Osteoblast (primary cell): ENCODE data around the gene DUSP8. TPM values are rescaled to one million over a fixed set of nuclear protein-coding genes. Genes with fewer than 3 reads are reported as not detected.

ENCODE experiments used
- DNase-seq: peaks from one replicate; pipeline ENCODE4 v3.0.0; 2011; ENCODE audit warnings: low spot score, mixed read lengths; ENCODE audit not compliant: insufficient read length; ENCODE audit errors: missing footprints
- H2AFZ ChIP-seq: 2 replicates; pipeline ENCODE4 v1.6.0; 2011; ENCODE audit warnings: mild to moderate bottlenecking, low read length
- H3K27ac ChIP-seq: 2 replicates; pipeline ENCODE4 v1.5.1; 2011; ENCODE audit warnings: mild to moderate bottlenecking, low read depth, low read length, moderate library complexity
- H3K27me3 ChIP-seq: 2 replicates; pipeline ENCODE4 v1.6.0; 2012; ENCODE audit warnings: mild to moderate bottlenecking, control low read depth, inconsistent platforms, low read length, moderate library complexity; ENCODE audit not compliant: insufficient read depth
- H3K36me3 ChIP-seq: 2 replicates; pipeline ENCODE4 v1.5.1; 2011; ENCODE audit warnings: mild to moderate bottlenecking, low read length, control low read depth, moderate library complexity; ENCODE audit not compliant: insufficient read depth
- H3K4me1 ChIP-seq: 2 replicates; pipeline ENCODE4 v1.5.1; 2011; ENCODE audit warnings: mild to moderate bottlenecking, low read length, control low read depth, moderate library complexity; ENCODE audit not compliant: insufficient read depth
- H3K4me2 ChIP-seq: 2 replicates; pipeline ENCODE4 v1.6.0; 2011; ENCODE audit warnings: mild to moderate bottlenecking, low read length; ENCODE audit not compliant: insufficient read depth
- H3K4me3 ChIP-seq: fragments of 200-600 bp; sonication (generic); 3 replicates; pipeline ENCODE4 v1.5.1; 2012; ENCODE audit warnings: mild to moderate bottlenecking, low read length, inconsistent platforms; ENCODE audit not compliant: insufficient read depth
- H3K79me2 ChIP-seq: 2 replicates; pipeline ENCODE4 v1.6.0; 2012; ENCODE audit warnings: mild to moderate bottlenecking, low read length, control low read depth, inconsistent platforms; ENCODE audit not compliant: insufficient read depth
- H3K9me3 ChIP-seq: 2 replicates; pipeline ENCODE4 v1.5.1; 2011; ENCODE audit warnings: low read depth, low read length, control low read depth
- H4K20me1 ChIP-seq: 2 replicates; pipeline ENCODE4 v1.6.0; 2012; ENCODE audit warnings: mild to moderate bottlenecking, low read length, control low read depth; ENCODE audit not compliant: insufficient read depth
- CTCF ChIP-seq: IDR thresholded peaks from 2 replicates; pipeline ENCODE4 v1.5.1; 2011; ENCODE audit warnings: mild to moderate bottlenecking, low read depth, low read length, moderate library complexity; ENCODE audit errors: extremely low read depth
- total RNA-seq: library from RNA; depleted of rRNA; stranded (reverse); fragments of >200 nt; gene quantifications from 2 replicates; pipeline ENCODE4 v1.2.3, GENCODE V29; 2012

The DUSP8 gene
- total RNA-seq, 1 donor = under 0.01 TPM

GRCh38 chr11:1549338-1550330 lies 22.4 kb downstream of the DUSP8 start:
- Histone ChIP-seq H3K9me3 (no peaks in the 10 kb centered on the region), H3K4me3 (no peak overlapping the region), H2AFZ (no peak overlapping the region), H3K4me2 (no peak overlapping the region), H3K36me3 (no peaks in the 10 kb centered on the region), H3K27ac (no peak overlapping the region), H3K4me1 (no peaks in the 10 kb centered on the region), H3K79me2 (no peaks in the 10 kb centered on the region), H4K20me1 (no peaks in the 10 kb centered on the region), H3K27me3 (peaks cover 39% of the 10 kb centered on the region)
- TF ChIP-seq CTCF = no peak
- peak; percentile 89 for DNase-seq

- no peak for TF ChIP-seq CTCF
- Histone ChIP-seq H3K4me3 (no peak overlapping the region), H4K20me1 (no peaks in the 10 kb centered on the region), H3K36me3 (no peaks in the 10 kb centered on the region), H2AFZ (no peak overlapping the region), H3K9me3 (no peaks in the 10 kb centered on the region), H3K4me1 (no peaks in the 10 kb centered on the region), H3K4me2 (peak overlapping the region; percentile 24), H3K27me3 (peaks cover 47% of the 10 kb centered on the region), H3K27ac (no peak overlapping the region), H3K79me2 (no peaks in the 10 kb centered on the region)
- DNase-seq = peak; percentile 99
Measured at GRCh38 chr11:1548221-1549070, 23.6 kb downstream of the DUSP8 start.

GRCh38 chr11:1547467-1548098 lies 24.5 kb downstream of the DUSP8 start:
- Histone ChIP-seq H3K9me3 (no peaks in the 10 kb centered on the region), H3K4me2 (no peak overlapping the region), H3K79me2 (no peaks in the 10 kb centered on the region), H3K4me3 (no peak overlapping the region), H3K36me3 (no peaks in the 10 kb centered on the region), H4K20me1 (no peaks in the 10 kb centered on the region), H2AFZ (no peak overlapping the region), H3K27me3 (peaks cover 47% of the 10 kb centered on the region), H3K4me1 (no peaks in the 10 kb centered on the region), H3K27ac (no peak overlapping the region)
- TF ChIP-seq CTCF = no peak
- DNase-seq = peak; percentile 88
